ENCODE results near the gene COMMD10. TPM values are rescaled to one million over a fixed set of nuclear protein-coding genes. Genes with fewer than 3 reads are reported as not detected.

COMMD10 gene
- total and polyA plus RNA-seq, 2 of the 8 experiments (the other 6 are each of a cell fraction or from before 2014, with no cell fraction given), result 16.5 to 43.4 TPM

DNA sequence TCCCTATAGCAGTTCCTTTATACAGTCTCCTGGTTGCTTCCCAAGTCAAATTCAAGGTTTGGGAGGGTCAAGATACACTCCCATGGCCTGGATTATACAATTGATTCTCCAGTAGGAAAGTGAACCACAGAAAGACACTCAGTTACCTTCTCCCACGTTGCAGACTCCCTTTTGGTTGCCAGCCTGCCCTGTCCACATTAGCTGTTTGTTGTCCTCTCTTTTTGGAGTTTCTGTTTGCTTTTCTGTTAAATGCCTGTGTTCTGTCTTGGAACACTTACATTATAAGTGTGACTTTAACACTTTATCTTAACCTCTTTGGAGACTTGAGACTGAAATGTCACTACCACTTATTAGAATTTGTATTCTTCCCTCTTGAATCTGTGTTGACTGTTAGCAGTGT is 30.3 kb downstream of the COMMD10 start (continued):
- no peak for TF ChIP-seq CEBPB (IDR thresholded peaks at IDR 0.05; ENCODE audit: low read depth, low read length)
- TF ChIP-seq NRF1 (IDR thresholded peaks at IDR 0.05; ENCODE audit: low read depth, low read length), result no peak
- TF ChIP-seq SRF (IDR thresholded peaks at IDR 0.05; ENCODE audit: low read depth, low read length), result no peak

Measured in H1 (cell line).